GM19193 (cell line): ENCODE data around the gene HIPK1.

ENCODE experiments used
- POLR2A ChIP-seq: IDR thresholded peaks from 4 replicates; pipeline ENCODE4 v1.6.1; 2011; ENCODE audit not compliant: insufficient read depth, insufficient read length; ENCODE audit errors: extremely low read depth

HIPK1 gene

GRCh38 chr1:113903501-113904292 is 25.4 kb upstream of the HIPK1 start:
- no peak for TF ChIP-seq POLR2A

DNA sequence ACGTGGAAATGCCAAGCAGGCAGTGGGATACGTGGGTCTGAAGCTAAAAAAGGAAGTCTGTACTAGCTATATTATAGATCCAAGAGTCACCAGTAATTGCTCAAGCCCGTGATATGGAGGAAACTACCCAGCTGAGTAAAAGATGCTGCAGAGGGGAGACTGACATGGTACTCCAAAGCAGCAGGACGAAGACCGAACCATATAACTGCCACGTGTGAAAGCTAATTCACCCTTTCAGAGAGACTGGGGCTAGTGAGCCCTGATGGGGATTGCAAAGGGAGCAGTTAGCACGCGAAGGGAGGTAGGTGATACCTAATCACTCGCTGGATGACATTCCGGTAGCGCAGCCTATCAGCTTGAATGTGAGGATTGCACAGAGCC is 24.8 kb upstream of the HIPK1 start:
- TF ChIP-seq POLR2A, result no peak

DNA sequence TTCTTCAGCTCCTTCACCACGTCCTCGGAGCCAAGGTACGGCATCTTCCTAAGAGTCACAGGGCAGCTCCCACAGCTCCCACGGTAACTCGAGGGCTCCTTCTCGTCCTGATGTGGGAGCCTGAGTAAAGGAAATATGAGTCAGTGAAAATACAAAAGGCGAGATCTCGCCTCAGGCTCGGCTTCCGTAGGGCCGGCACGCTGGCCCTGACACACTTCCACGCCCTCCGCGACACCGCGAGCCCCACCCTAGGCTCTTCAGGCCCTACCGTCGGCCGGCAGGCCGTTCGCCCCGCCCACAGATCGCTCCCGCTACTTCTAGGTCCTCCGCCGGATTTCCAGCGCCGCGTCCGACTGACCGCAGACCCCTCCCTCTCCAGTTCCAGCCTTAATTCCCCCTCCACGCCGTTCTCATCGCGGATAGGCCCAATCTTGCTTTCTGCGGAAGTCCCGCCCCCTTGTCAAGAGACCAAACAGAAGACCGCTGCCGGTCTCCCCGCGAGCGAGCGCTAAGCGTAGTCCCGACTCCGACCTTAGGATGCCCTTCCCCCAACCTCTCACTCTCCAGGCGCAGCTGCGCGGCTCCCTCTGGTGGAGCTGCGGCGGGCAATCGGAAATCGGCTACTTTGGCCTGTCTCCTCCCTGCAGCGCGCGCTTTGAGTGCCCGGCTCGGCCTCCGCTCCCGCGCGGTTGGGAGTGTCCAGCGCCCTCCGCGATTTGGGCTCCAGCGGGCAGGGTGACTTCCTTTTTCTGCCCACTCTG is 24.3 kb upstream of the HIPK1 start, which contains the start of the genes AP4B1 and DCLRE1B:
Gene AP4B1, minus strand, starts transcription at position 126 of the 761 bp plus-strand sequence. Its CDS starts 82 bp downstream, at position 44.
Gene DCLRE1B, plus strand, starts transcription at position 653 of the 761 bp plus-strand sequence. CDS start 261 bp downstream, outside the sequence.
- TF ChIP-seq POLR2A, result peak; percentile 81

GRCh38 chr1:113905435-113905861 is 23.7 kb upstream of the HIPK1 start:
- no peak for TF ChIP-seq POLR2A

DNA sequence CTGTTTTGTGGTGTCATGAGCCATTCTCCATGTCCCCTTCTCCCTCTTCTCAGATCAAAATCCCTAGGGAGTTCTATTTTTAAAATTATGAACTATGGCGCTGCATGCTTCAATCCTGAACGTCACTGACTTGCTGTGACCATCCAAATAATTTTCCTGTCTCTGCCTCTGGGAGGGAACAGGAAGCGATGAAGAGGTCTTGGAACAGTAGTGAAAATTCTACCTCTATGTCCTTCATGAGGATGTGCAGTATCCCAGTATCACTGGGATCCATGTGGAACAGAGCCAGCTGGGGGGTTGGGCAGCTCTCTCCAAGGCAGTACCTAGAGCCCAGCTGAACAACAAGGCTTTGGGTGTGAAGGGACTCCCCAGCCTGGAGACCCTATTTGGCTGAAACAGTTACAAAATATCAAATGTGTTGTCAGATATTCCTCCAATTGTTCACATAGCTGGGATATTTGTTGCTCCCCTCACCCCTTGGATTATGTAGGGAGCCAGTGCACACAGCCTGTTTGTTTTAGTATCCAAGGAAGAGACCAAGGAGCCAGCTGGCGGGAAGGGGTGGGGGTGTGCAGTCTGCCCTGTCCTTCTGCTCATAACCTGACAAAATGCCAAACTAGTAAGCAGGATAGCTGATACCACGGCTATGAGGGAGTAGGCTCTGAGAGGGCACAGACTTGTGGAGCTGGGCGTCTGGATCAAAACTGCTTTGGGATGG is 16.4 kb upstream of the HIPK1 start:
- TF ChIP-seq POLR2A, result no peak

- TF ChIP-seq POLR2A, result no peak
Observed at GRCh38 chr1:113913312-113913668, 15.8 kb upstream of the HIPK1 start.

DNA sequence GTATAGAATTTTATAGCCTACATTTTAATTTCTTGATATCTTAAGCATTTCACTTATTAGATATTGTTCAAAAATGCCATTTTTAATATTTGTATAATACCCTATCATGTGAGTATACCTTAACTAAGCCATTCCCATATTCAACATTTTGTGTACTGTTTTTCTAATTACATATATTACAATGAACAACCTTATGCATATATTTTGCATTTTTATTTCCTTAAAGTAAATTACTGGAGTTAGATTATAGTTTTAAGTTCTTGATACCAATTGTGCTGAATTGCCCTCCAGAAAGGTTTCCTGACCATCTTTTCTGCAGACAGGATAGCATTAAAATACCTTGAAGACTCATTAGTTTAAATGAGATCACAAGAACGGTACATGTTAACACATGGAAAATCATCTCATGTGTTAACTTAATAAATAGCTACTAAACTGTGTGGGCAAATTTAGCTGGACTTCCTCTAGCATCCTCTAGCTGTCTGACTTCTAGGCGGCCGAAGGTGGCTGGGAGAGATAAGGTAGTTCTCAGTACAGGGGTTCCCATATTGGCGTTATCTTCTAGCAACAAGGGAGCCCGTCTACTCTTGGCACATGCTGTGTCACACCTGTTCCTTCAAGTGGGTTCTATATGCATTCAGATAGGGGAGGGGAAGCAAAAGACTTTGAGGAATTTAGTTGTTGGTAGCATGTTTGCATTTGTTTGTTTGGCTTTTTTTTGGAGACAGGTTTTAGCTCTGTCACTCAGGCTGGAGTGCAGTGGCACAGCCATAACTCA is 15.0 kb upstream of the HIPK1 start:
- TF ChIP-seq POLR2A, result no peak

DNA sequence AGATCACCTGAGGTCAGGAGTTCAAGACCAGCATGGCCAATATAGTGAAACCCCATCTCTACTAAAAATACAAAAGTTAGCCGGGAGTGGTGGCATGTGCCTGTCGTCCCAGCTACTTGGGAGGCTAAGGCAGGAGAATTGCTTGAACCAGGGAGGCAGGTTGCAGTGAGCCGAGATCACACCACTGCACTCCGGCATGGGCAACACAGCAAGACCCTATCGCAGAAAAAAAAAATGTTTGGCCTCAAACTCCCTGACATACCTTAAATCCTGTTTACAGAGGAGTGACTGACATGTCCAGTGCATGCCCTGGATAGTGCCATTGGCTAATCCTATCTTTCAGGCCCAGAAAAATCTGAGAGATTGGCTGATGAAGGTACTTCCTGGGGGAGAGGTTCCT is 12.2 kb upstream of the HIPK1 start:
- TF ChIP-seq POLR2A, result no peak

- no peak for TF ChIP-seq POLR2A
Observed at GRCh38 chr1:113917400-113918082, 11.6 kb upstream of the HIPK1 start.

GRCh38 chr1:113918243-113918642 is 10.9 kb upstream of the HIPK1 start:
- no peak for TF ChIP-seq POLR2A

GRCh38 chr1:113922957-113923356 is 6.2 kb upstream of the HIPK1 start:
- TF ChIP-seq POLR2A, result no peak

GRCh38 chr1:113924473-113924872 is 4.7 kb upstream of the HIPK1 start:
- TF ChIP-seq POLR2A, result no peak

DNA sequence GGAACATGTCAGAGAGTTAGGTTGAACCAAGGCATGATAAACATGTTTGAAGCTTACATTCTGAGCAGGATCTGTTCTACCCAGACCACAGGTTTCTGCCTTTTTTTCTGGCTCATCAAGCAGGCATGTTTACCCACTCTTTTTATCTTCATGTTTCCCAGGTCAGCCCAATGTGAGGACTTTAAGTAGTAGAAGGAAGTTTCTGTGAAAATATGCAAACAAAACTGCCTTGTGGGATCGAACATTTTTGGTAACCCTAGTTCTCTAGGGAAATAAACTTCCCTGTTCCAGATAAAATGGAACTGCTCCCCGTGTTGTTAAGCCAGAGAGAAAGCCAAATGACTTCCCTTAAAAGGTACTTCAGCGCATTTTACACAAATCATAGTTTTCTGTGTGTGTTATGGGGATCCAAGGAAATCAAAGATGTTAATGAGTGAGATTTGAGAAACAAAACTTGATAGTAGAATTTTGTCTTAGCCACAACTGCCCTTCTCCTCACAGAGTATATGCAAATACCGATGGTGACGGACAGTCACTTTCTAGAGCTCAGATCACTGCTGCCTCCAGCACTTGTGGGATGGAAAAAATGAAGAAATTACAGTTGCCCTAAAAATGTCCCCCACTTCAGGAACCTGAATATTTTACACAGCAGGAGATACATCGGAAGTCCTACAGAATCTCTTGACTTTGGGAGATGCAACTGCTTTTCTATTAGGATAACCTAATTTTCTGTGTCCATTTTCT is 765 bp upstream of the HIPK1 start:
- TF ChIP-seq POLR2A, result no peak
